Measurements from ENCODE around the gene NDFIP1. TPM values are rescaled to one million over a fixed set of nuclear protein-coding genes. Genes with fewer than 3 reads are reported as not detected.

NDFIP1 gene
- total RNA-seq, 1 experiment from 2014 or later = 40.7 TPM

- ChIA-PET POLR2A (ENCODE audit: unreplicated experiment) (no interaction called here), CTCF (interaction anchor here (0.7 kb wide), 1 partner anchor 317 kb away, joined by 3 read pairs; no protein-coding TSS in a partner anchor)
- Histone ChIP-seq H3K4me1 (replicated peaks; ENCODE audit: insufficient read depth) (no peaks in the 10 kb centered on the region; the same call in 1 of the 2 replicates), H3K4me3 (no peak overlapping the region), H2AFZ (no peak overlapping the region), H3K4me2 (no peak overlapping the region), H3K27me3 (ENCODE audit: insufficient read depth, low read depth) (no peaks in the 10 kb centered on the region), H3K36me3 (ENCODE audit: low read depth) (no peaks in the 10 kb centered on the region), H3K79me2 (ENCODE audit: low read depth) (no peaks in the 10 kb centered on the region), H4K20me1 (ENCODE audit: insufficient read depth) (no peaks in the 10 kb centered on the region), H3K9me2 (ENCODE audit: insufficient read depth) (no peaks in the 10 kb centered on the region), H3K27ac (no peak overlapping the region), H3K9me3 (ENCODE audit: insufficient read depth, low read depth) (no peaks in the 10 kb centered on the region), H3F3A (ENCODE audit: insufficient read depth, low read depth) (peaks cover 13% of the 10 kb centered on the region)
- intact Hi-C loops (cut with micrococcal nuclease; ENCODE audit: unreplicated experiment) = no loop called here
- TF ChIP-seq EZH2 (IDR thresholded peaks at IDR 0.05; ENCODE audit: low read depth) = no peak
- TF ChIP-seq, protein P1, sequence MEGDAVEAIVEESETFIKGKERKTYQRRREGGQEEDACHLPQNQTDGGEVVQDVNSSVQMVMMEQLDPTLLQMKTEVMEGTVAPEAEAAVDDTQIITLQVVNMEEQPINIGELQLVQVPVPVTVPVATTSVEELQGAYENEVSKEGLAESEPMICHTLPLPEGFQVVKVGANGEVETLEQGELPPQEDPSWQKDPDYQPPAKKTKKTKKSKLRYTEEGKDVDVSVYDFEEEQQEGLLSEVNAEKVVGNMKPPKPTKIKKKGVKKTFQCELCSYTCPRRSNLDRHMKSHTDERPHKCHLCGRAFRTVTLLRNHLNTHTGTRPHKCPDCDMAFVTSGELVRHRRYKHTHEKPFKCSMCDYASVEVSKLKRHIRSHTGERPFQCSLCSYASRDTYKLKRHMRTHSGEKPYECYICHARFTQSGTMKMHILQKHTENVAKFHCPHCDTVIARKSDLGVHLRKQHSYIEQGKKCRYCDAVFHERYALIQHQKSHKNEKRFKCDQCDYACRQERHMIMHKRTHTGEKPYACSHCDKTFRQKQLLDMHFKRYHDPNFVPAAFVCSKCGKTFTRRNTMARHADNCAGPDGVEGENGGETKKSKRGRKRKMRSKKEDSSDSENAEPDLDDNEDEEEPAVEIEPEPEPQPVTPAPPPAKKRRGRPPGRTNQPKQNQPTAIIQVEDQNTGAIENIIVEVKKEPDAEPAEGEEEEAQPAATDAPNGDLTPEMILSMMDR (conservative IDR thresholded peaks at IDR 0.05) = no peak
- BruUV-seq (replicated peaks) = no TSS peak
- no peak for DNase-seq
Observed at GRCh38 chr5:142102980-142103740, 5.4 kb upstream of the NDFIP1 start.

DNA sequence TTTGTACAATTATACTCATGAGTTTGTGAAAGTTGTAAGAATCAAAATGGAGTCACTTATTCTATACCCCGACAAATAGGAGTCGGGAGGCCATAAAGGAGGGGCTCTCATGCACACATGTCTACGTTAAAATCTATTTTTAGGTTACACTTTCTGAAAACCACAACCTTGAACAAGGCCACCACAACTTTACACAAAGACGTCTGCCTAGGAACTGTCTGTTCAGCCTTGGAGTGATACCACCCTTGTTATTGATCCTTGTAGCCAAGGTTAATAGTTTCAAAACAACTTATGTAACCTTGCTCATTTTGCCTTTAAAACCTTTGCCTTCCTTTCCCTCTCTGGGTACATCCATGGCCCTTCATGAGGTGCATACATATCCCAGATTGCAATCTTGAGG lies 4.1 kb upstream of the NDFIP1 start:
- Histone ChIP-seq H2AFZ (no peak overlapping the region), H3K9me2 (ENCODE audit: insufficient read depth) (no peaks in the 10 kb centered on the region), H3K36me3 (ENCODE audit: low read depth) (no peaks in the 10 kb centered on the region), H3K4me1 (replicated peaks; ENCODE audit: insufficient read depth) (no peaks in the 10 kb centered on the region; the same call in 1 of the 2 replicates), H3K4me2 (no peak overlapping the region), H3F3A (ENCODE audit: insufficient read depth, low read depth) (peaks cover 16% of the 10 kb centered on the region), H3K9me3 (ENCODE audit: insufficient read depth, low read depth) (no peaks in the 10 kb centered on the region), H4K20me1 (ENCODE audit: insufficient read depth) (no peaks in the 10 kb centered on the region), H3K4me3 (no peak overlapping the region), H3K79me2 (ENCODE audit: low read depth) (peaks cover 4% of the 10 kb centered on the region), H3K27me3 (ENCODE audit: insufficient read depth, low read depth) (no peaks in the 10 kb centered on the region), H3K27ac (no peak overlapping the region)
- ChIA-PET CTCF (no interaction called here), POLR2A (ENCODE audit: unreplicated experiment) (no interaction called here)
- TF ChIP-seq, protein P1 (conservative IDR thresholded peaks at IDR 0.05) = no peak
- intact Hi-C loops (cut with micrococcal nuclease; ENCODE audit: unreplicated experiment) = no loop called here
- BruUV-seq (replicated peaks) = no TSS peak
- no peak for DNase-seq

- no TSS peak for BruUV-seq (replicated peaks)
- intact Hi-C loops (cut with micrococcal nuclease; ENCODE audit: unreplicated experiment) = no loop called here
- no peak overlapping the region for H3K4me2 ChIP-seq
- no peaks in the 10 kb centered on the region for H3K36me3 ChIP-seq (ENCODE audit: low read depth)
- H3K4me3 ChIP-seq = no peak overlapping the region
- H3K79me2 ChIP-seq (ENCODE audit: low read depth) = peaks cover 20% of the 10 kb centered on the region
- H3K9me3 ChIP-seq (ENCODE audit: insufficient read depth, low read depth) = no peaks in the 10 kb centered on the region
- DNase-seq = no peak
- H3K27ac ChIP-seq = no peak overlapping the region
- H4K20me1 ChIP-seq (ENCODE audit: insufficient read depth) = peaks cover 11% of the 10 kb centered on the region; the same call in 1 of the 2 replicates
- ChIA-PET CTCF (no interaction called here), POLR2A (ENCODE audit: unreplicated experiment) (no interaction called here)
- H3K4me1 ChIP-seq (replicated peaks; ENCODE audit: insufficient read depth) = peaks cover 11% of the 10 kb centered on the region
- H3F3A ChIP-seq (ENCODE audit: insufficient read depth, low read depth) = peaks cover 21% of the 10 kb centered on the region
- H2AFZ ChIP-seq = no peak overlapping the region
- TF ChIP-seq EZH2 (IDR thresholded peaks at IDR 0.05; ENCODE audit: low read depth) = no peak
- TF ChIP-seq, protein P1 (conservative IDR thresholded peaks at IDR 0.05) = no peak
- H3K9me2 ChIP-seq (ENCODE audit: insufficient read depth) = no peaks in the 10 kb centered on the region
- H3K27me3 ChIP-seq (ENCODE audit: insufficient read depth, low read depth) = no peaks in the 10 kb centered on the region
Observed at GRCh38 chr5:142106061-142106460, 2.5 kb upstream of the NDFIP1 start.
